Stimulated activated CD4-positive, alpha-beta T cell treated with anti-CD3 and anti-CD28 coated beads, Interleukin-12 subunit alpha, Interleukin-12 subunit beta, amount 100 ng/mL, for 48 hours (primary cell): Measurements from ENCODE around the gene NPHS1.
"Not testable (repeated sequence)": the region's sequence is repeated elsewhere in the genome, so short reads cannot be mapped to it uniquely, and the experiment has no call there.

ENCODE experiments used
- DNase-seq, 3 donors: peaks; one replicate each; pipeline ENCODE4 v3.0.0-alpha.2; 2020; ENCODE audit warnings: low read depth in 2 of 3, low spot score in 1 of 3

Gene NPHS1

DNA sequence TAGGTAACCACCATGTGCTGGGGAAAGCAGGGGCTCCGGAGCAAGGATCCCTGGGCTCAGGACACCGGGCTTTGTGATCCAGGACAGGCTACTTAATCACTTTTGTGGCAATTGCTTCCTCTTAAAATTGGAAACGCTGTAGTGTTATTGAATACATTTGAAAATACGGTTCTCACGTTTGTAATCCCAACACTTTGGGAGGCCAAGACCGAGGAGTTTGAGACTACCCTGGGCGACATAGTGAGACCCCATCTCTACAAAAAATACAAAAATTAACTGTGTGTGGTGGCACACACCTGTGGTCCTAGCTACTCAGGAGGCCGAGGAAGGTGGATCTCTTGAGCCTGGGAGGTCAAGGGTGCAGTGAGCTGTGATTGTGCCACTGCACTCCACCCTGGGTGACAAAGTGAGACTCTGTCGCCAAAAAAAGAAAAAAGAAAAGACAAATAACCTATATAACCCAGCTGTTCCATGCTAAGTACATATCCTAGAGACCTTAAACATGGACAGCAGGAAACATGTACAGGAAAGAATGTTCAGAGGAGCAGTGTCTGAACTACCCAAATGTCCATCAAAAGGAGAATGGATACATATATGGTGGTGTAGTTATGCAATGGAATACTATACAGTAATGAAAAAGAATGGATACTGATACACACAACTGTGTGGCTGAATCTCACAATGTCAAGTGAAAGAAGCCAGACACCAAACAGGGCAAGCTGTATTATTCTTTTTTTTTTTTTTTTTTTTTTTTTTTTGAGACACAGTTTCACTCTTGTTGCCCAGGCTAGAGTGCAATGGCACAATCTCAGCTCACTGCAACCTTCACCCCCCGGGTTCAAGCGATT lies 39.0 kb downstream of the NPHS1 start:
- DNase-seq: no peak

DNA sequence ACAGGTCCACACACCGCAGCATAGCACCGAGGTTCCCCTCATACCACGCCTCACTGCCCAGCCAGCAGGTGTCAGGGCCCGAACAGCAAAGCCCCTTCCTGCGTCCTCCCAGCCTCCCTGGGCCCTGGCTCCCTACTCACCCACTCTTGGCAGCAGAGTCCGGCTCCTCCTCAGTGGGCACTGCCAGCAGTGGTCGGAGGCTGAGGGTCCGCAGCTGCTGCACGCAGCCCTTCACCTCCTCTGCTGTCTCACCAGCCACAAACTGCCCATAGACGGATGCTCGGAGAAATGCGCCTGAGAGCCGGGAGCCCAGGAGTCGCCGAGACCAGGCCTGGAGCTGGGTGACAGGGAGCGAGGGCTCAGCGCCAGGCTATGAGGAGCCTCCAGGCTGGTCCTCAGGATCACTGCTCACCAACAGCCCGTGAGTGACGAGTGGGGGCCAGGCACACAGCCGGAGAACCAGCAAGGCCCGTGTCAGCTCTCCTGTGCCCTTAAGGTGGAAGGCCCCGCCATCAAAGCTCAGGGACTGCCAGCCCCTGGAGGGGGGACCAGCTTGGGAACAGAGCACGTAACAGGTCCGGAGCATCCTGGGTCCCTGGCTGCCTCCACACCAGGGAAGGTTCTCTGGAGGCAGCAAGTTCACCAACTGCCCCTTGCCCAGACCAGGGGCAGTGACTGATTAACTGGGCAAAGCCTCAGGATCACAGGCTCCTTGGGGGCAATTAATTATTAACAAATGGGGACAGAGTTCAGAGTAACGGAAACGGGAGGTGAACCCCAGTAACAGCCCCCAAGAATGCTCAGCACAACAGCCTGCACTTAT lies 39.9 kb downstream of the NPHS1 start, which contains the start of gene PRODH2:
TSS of gene PRODH2 (minus strand) at position 626 of the 823 bp plus-strand sequence. CDS start at position 586, 40 bp downstream.
- no peak for DNase-seq

DNA sequence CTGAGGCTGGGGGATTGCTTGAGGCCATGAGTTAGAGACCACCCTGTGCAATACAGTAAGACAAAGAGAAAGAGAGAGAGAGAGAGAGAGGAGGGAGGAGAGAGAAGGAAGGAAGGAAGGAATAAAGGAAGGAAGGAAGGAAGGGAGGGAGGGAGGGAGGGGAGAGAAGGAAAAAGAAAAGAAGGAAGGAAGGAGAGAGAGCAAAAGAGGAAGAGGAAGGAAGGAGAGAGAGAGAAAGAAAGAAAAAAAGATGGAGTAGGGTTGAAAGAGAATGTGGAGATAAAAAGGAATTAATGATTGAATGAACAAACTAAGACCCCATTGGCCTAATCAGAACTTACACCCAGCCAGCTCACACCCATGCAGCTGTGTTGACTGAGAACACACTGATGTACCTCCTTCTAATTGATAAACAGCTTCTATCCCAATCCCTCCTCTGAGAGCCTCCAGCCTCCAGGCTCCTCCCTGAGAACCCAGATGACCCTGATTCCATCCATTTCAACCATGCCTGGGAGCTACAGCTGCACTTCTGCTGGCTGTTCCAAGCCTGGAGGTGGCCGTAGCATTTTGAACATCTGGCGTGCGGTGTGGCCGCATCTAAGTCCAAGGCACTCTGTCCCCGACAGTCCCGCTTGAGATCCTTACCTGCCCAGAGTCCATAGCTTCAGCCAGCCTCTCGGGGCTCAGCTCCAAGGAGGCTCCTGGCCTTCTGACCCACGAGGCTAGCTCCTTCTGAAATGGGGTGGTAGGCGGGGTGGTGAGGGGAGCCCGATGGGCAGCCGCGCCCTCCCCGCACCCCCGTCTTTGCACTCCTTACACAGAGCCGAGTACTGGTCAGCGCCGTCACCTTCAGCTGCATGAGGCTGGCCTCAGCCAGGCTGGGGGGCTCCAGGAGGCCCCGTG lies 40.7 kb downstream of the NPHS1 start:
- no peak for DNase-seq

DNA sequence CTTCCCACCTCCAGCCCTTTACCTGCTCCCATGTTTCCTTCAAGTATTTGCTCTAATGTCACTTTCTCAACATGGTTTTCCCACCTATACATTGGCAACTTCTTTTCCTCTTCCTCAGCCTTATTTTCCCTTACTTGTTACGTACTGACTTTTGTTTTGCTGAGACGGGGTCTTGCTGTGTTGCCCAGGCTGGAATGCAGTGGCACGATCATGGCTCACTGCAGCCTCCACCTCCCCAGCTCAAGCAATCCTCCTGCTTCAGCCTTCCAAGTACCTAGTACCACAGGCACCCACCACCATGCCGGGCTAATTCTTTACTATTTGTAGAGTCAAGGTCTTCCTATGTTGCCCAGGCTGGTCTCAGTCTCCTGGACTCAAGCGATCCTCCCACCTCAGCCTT lies 44.7 kb downstream of the NPHS1 start:
- no peak for DNase-seq

DNA sequence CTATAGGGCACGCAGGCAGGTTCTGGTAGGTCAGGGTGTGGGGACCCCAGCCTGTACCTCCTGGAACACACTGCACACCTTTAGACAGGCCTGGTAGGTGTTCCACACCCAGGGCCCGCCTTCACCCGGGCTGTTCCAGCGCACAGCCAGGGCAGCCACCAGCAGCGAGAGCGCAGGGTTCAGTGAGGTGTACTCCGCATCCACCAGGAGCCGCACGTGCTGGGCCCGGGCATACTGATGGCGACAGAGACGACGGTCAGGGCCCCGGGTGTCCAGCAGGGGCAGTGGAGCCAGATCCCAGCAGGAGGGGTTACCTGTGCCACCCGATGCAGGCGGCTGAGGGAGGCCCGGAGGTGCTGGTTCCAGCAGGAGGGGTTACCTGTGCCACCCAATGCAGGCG lies 45.7 kb downstream of the NPHS1 start:
- no peak for DNase-seq

DNA sequence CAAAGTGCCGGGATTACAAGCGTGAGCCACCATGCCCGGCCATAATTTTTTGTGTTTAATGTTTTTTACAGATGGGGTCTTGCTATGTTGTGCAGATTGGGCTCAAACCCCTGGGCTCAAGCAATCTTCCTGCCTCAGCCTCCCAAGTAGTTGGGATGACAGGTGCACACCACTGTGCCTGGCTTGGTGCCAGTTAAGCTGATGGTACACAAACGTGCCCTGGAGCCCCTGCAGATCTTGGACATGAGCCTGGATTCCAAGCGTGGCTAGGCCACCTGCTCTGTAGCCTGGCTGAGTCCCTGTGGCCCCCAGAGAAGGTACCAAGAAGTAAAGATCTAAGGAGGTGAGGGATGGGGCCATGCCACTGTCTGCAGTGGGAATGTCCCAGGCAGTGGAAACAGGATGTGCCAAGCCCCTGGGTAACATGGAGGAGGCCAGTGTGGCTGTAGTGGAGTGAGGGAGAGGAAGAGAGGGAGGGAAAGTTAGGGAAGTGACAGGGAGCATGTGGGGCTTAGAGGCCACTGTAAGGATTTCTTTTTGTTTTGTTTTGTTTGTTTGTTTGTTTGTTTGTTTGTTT lies 46.7 kb downstream of the NPHS1 start:
- no peak for DNase-seq

DNA sequence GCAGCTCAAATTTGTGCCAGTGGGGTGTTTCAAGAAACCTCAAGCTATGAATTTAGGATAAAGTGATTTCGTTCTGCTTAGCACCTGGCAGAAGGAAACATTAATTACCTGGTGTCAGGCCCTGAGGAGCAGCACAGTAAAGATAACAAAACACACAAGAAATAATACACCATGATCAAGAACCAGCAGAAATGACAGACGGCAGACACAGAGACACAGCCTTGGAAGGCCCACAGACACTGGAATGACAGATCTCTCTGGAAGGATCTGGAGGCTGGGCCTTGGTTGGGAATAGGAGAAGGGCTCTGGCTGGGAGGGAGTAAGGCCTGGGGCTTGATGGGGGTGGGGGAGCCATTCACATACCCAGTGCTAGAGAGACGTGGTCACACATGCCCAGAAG lies 50.5 kb downstream of the NPHS1 start:
- no peak for DNase-seq

DNA sequence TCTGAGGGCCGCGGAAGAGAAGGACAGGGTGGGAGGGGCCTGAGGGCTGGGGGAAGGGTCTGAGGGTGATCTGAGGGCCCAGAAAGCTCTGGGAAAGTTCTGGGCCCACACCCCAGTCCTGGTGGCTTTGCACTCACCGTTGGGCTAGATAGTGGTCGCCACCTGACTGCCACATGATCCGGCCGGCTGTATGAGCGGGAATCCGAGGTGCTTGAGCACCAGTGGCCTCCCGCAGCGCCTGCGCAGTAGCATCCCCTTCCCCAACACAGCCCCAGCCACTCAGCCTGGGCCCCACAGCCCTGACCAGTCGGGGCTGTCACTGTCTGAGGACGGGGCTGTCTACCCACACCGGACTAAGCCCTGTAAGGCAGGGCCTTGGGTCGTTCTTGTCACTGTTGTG lies 54.6 kb downstream of the NPHS1 start:
- no peak for DNase-seq

DNA sequence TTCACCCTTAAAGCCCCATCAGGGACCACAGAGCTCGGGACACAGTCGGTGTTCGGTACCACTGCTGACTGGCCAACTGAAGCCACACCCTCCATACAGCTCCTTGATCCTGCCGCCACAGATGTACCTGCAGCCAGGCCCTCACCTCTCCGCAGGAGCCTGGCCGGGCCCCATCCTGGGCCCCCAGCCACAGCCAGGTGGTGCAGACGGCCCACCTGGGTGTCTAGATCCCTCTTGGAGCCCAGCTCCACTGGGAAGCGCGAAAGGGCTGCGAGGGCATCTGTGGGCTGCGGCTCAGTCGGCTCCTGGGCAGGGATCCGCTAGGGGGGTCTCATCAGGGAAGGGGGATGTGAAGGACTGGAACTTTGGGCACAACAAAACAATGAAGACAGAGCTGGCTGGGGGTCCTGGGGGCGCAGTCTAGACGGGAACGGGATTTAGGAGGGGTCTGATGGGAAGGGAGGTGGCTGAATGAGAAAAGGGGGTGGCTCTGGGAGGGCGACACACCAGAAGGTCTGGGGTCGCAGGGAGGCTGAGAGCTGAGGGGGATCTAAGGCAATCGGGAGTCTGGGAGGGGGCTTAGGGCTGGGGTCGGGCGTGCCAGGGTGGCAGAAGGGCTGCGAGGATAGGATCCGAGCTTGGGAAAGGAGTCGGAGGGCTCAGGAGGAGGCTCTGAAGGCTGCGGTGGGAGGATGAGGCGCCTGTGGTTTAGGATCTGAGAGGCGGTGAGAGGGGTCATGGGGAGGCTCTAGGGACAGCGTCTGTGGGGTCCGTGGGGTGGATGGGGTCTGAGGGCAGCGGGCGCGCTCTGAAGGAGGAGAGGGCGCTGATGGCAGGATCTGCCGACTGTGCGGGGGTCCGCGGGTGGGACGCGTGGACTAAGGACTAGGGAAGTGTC lies 55.4 kb downstream of the NPHS1 start:
- DNase-seq: no peak

DNA sequence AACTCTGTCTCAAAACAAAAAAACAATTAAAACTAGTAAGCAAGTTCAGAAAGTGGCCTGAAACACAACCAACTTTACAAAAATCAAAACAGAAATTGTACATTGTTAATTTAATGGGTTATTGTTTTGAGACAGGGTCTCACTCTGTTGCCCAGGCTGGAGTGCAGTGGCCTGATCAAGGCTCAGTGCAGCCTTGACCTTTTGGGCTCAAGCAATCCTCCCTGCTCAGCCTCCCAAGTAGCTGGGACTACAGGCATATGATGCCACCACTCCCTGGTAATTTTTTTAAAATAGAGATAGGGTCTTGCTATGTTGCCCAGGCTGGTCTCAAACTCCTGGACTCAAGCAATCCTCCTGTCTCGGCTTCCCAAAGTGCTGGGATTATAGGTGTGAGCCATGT lies 56.7 kb downstream of the NPHS1 start:
- DNase-seq: not testable (repeated sequence)

DNA sequence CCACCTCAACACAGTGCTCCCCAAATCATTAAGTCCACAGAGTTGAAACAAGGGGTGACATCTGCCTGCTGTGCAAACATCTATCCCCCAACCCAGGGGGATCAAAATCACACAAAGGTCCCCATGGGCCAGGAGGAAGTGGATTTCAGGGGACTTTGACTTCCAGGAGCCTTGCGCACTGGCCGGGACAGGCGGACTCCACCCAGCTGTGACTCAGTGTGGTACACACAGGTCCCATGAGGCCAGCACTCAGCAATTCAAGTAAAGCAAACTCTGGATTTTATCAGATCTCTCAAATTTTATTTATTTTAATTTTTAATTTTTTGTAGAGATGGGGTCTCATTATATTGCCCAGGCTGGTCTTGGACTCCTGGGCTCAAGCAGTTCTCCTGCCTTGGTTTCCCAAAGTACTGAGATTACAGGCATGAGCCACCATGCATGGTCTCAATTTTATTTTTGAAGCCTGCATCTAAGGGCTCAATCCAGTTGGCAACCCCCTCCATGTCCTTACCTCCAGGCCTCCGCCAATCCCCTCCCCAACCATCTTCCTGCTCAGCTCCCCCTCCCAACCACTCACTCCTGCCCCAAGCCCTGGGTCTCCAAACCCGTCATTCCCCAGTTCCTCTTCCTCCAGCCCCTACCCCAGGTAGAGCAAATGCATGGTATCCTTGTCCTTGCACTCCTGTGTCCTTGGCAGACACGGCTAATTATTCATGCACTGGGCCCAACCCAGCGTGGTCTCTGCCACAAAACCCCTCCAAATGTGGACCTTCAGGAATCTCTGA lies 58.7 kb downstream of the NPHS1 start:
- no peak for DNase-seq

DNA sequence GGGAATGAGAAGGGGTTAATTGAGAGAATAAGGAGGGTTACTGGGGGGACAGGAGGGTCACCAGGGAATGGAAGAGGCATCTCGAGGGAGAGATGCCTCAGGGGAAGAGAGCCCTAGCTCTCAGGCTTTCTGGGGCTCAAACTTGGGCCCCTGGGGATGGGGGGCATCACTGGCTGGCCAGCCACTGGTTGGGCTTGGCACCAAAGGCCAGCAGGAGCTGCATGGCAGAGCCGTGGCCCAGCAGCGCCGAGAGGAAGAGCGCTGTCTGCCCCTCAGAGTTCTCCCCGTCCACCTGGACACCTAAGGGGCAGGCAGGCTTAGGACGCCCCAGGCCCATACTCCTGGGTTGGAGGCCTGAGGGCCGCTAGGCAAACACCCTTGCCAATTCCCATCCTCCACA lies 59.4 kb downstream of the NPHS1 start:
- no peak for DNase-seq

DNA sequence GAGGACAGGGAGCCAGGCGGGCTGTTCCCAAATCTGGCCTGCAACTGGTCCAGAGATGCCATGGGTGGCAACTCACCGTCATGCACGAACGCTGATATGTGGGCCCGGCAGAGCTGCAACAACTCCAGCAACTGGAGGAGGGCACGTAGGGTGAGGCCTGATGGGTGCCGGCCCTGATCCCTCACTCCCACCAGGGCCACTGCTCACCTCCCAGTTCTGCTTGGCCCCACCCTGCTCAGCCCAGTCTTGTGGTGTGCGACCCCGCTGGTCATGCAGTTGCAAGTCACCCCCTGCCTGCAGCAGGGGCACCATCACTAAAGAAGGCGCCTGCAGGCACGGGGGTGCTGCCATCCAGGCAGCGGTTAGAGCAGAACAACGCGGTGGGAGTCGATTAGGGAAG lies 60.0 kb downstream of the NPHS1 start:
- no peak for DNase-seq

DNA sequence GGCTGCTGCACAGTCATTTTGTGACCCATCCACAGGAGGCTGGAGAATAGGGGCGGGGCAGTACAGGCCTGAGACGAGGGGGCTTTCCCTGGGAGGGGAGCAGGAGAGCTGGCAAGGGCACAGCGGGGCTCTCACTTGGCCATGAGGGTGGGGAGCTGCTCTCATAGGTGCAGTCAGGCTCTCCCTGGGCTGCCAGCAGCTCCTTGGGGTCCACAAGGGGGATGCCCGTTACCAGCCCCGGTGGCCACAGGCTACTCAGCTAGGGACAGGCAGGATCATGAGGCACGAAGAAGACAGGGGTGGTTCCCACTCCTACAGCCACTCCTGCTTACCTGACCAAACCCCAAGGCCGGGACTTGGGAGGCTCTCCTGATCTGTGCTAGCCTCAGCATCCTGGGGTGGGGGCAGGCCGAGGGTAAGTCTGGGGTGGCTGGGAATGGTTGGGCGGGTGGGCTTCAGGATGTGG lies 60.5 kb downstream of the NPHS1 start:
- no peak for DNase-seq

DNA sequence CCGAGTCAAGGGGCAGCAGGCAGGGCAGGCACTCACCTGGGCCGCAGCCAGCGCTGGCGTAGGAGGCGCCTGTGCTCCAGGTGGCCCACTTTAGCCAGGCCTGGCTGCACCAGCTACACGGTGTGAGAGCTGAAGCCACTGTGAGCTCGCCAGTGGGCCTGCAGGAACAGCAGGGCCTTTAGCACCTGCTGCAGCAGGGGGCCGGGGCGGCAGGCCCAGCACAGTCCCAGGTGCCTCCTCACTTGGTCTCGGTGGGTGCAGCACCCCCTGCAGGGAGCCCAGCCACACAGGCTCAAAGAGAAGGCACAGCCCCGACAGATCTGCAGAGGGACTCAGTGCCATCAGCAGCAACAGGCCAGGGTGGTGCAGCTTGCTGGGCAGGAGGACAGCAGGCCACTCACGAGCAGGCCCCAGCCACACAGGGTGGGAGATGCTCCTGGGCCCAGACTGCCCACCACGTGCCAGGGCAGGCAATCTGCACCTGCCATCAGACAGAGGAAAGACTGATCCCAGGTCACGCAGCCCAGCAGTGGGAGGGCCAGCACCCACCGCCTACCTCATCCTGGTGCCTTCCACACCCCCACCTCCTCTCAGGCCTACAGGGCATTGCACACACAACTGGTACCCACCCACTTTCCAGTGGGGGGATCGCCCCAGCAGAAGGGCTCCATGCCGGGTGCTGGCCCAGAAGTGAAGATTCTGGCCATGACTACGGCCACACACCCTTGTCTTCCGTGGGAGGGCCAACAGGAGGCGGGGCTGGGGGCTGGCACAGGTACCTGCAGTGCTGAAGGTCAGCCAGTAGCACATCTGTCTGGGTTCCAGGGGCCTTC lies 61.1 kb downstream of the NPHS1 start:
- no peak for DNase-seq

DNA sequence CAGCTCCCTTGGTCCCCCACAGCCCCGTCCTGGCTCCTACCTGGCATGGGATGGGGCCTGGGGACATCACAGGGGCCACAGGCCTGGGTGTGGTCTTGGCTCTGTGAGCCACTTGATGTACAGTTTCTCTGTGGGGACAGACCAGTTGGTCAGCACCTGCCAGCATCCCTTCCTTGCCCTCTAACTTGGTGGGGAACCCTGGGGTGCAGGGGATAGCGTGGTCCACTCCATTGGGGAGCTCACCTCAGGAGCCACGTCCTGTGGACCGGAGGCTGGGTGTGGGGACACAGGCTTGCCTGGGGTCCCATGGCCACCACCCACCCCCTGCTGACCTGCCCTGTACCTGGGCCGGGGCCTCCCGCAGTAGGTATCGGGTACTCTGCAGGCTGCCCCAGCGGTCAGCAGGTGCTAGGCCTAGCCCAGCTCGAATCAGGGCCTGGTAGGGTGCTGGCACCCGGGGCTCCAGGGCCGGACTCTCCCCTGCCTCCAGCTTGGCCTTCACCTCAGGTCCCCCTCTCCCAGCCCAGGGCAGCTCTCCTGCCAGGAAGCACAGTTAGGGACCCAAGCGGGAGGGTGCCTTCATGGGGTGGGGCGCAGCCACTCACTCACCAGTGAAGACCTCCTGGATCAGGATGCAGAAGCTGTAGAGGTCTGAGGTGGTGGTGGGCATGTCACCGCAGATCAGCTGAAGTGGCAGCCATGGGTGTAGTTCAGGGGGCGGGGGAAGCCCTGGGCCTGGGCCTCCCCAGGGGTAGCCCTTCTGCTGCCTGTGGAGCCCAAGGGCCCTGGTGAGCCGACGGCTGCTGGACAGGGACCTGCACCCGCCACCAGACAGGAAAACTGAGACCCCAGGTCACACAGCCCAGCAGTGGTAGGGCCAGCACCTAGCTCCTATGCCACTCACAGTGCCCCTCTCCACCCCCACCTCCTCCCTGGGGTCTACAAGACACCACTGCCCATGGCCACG lies 62.0 kb downstream of the NPHS1 start:
- DNase-seq: no peak
